AG04450 (cell line): Measurements from ENCODE around the gene GRIFIN. TPM values are rescaled to one million over a fixed set of nuclear protein-coding genes. Genes with fewer than 3 reads are reported as not detected.

ENCODE experiments used
- CTCF ChIA-PET: fragments of 300-600, 350-600 bp; formaldehyde crosslinking; extraction: SDS; loops from one replicate; lab custom pipeline; 2022; ENCODE audit warnings: antibody characterized with exemption, inconsistent platforms; lab: Charles Lee
- POLR2A ChIA-PET: fragments of 350-600 bp; formaldehyde crosslinking; extraction: SDS; loops from one replicate; lab custom pipeline; 2021; ENCODE audit warnings: antibody characterized with exemption, inconsistent platforms; lab: Yijun Ruan, JAX
- DNase-seq: peaks from one replicate; pipeline ENCODE4 v3.0.0-alpha.2; 2011; ENCODE audit warnings: low read depth, low spot score
- H3K27ac ChIP-seq: one replicate; pipeline ENCODE4 v1.5.1; 2012; ENCODE audit warnings: low read depth, low read length, control low read depth
- H3K27me3 ChIP-seq: one replicate; pipeline ENCODE4 v1.6.0; 2012; ENCODE audit warnings: low read length; ENCODE audit not compliant: control insufficient read depth, insufficient read depth
- H3K4me3 ChIP-seq: 2 replicates; pipeline ENCODE4 v1.5.1; 2011; ENCODE audit warnings: mild to moderate bottlenecking, low read depth, low read length, control low read depth
- H3K9me3 ChIP-seq: 2 replicates; pipeline ENCODE4 v1.5.1; 2012; ENCODE audit warnings: low read length; ENCODE audit not compliant: control insufficient read depth, insufficient read depth
- polyA plus RNA-seq: library from polyadenylated mRNA; depleted of rRNA; stranded (reverse); fragments of >200 nt; gene quantifications from 2 replicates; pipeline ENCODE4 v1.2.3, GENCODE V29; 2011
- TF ChIP-seq, protein P1 (sequence below): IDR thresholded peaks from 2 replicates; pipeline ENCODE4 v1.5.1; 2011; ENCODE audit warnings: low read depth, low read length, control low read depth, inconsistent platforms

GRIFIN gene
- polyA plus RNA-seq, 1 experiment: not detected

DNA sequence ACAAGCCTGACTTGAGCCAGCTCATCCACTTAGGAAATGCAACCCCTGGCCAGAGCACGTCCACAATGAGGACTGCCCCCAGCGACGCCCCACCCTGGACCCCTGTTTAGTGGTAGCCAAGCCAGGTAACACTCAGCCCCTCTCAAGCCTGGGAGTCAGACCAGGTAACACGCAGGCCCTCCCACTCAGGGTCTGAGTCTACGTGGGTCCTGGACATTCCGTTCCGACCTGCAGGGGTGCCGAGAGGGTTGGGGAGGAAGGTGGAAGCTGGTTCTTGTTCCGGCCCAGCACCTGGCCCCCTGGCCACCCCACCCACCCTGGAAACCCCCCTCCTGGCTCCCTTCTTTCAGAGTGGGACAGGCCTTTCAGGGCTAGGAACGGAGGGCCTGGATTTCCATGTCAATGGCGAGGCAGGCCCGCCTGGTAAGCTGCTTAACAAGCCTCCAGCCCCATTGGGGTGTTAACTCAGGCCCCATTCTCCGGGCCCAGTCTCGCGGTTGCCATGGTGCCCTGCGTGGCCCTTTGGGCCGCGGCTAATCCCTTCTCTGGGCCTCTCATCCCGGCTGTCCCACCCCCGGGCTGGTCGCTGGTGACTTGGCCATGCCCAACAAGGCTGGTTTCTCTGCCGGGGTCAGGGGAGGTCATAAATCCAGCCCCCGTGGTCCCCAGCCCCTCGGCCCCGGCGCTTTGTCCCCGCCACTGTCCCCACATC, 23.7 kb upstream of the GRIFIN start:
- ChIA-PET POLR2A (interaction anchor here (0.6 to 0.9 kb wide), 2 partner anchors 17 to 48 kb away, joined by 3 to 7 read pairs; no protein-coding TSS in a partner anchor), CTCF (interaction anchor here (0.9 to 1.7 kb wide), 2 partner anchors 31 to 210 kb away, joined by 3 to 4 read pairs; no protein-coding TSS in a partner anchor)
- TF ChIP-seq, protein P1, sequence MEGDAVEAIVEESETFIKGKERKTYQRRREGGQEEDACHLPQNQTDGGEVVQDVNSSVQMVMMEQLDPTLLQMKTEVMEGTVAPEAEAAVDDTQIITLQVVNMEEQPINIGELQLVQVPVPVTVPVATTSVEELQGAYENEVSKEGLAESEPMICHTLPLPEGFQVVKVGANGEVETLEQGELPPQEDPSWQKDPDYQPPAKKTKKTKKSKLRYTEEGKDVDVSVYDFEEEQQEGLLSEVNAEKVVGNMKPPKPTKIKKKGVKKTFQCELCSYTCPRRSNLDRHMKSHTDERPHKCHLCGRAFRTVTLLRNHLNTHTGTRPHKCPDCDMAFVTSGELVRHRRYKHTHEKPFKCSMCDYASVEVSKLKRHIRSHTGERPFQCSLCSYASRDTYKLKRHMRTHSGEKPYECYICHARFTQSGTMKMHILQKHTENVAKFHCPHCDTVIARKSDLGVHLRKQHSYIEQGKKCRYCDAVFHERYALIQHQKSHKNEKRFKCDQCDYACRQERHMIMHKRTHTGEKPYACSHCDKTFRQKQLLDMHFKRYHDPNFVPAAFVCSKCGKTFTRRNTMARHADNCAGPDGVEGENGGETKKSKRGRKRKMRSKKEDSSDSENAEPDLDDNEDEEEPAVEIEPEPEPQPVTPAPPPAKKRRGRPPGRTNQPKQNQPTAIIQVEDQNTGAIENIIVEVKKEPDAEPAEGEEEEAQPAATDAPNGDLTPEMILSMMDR: no peak
- DNase-seq: no peak
- Histone ChIP-seq H3K4me3 (no peak overlapping the region), H3K27ac (no peak overlapping the region), H3K9me3 (peaks cover 3% of the 10 kb centered on the region; the same call in 1 of the 2 replicates), H3K27me3 (peaks cover 13% of the 10 kb centered on the region)

DNA sequence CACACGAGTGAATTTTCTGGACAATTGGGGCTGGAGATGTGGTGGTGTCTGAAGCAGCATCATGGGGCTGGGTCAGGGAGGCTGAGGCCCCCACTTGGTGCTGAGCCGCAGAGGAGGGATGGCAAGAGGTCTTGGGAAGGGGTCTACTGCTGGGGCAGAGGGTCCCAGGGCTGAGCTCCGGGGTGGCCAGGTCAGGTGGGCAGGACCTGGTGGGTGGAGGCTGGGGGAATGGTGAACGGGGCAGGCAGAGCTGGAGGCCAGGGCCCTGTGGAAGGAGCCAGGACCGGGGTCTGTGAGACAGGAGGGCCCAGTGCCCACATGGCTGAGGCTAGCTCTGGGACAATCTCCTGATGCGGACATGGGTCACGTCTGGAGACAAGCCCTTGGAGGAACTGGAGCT, 23.0 kb upstream of the GRIFIN start:
- peaks cover 13% of the 10 kb centered on the region for H3K27me3 ChIP-seq
- H3K4me3 ChIP-seq: no peak overlapping the region
- peaks cover 3% of the 10 kb centered on the region; the same call in 1 of the 2 replicates for H3K9me3 ChIP-seq
- ChIA-PET CTCF (interaction anchor here (0.9 to 1.7 kb wide), 3 partner anchors 8 to 211 kb away, joined by 3 to 8 read pairs (median 4); no protein-coding TSS in a partner anchor), POLR2A (interaction anchor here (0.6 kb wide), 1 partner anchor 49 kb away, joined by 7 read pairs; no protein-coding TSS in a partner anchor)
- H3K27ac ChIP-seq: no peak overlapping the region
- TF ChIP-seq, protein P1: no peak
- DNase-seq: no peak

DNA sequence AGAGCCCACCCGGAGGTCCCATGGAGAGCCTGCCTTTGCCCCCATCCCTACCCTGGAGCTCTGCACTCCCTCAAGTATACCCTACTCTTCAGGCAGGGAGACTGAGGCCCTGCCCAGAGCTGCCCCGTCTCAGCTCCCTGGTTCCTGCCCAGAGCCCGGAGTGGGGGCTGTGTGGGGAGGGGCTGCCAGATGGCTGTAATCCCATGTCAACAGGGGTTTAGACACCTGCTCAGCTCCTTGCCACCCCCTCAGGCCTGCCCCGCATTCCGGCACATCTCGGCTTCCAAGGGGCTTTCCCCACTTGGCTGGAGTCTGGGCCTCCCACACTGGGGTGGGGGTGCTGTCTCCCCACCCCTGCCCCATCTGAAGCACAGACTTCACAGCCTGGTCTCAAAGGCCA, 22.5 kb upstream of the GRIFIN start:
- CTCF ChIA-PET: interaction anchor here (1.2 to 1.7 kb wide), 3 partner anchors 8 to 212 kb away, joined by 4 to 8 read pairs (median 4); no protein-coding TSS in a partner anchor

DNA sequence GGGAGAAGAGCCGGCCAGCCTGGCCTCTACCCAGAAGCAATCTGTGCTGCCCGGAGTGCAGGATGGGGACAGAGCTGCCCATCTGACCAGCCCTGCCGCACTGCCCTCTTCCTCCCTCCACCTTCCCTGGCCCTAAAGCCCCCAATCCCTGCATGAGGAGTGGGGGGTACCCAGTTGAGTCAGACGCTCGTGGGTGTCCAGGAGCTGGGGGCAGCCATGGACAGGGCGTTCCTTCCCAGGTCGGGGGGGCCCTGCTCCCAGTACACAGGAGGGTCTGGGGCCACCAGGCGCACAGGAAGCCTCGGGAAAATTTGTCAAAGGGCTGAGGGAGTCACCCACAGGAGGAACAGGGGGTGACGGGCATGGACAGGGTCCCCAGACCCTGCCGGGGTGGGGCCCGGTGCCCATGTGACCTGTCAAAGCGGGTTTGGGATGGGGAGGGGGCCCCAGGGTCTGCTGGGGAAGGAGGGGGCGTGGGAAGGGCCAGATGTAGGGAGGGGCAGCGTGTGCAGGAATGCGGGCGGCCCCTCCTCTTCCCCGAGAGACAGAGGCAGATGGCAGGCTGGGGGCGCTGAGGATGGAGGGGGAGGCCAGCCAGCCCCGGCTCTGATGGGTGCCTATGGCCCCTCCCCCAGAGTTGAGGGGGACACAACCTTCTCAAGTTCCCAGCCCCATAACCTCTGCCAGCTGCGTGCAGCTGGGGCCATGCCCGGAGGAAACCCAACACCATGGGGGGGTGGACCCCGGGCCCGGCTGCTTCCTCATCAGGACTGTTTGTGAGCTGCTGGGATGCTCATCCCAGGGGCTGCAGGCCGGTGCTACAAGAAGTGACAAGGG, 21.5 kb upstream of the GRIFIN start:
- Histone ChIP-seq H3K27me3 (peaks cover 13% of the 10 kb centered on the region), H3K27ac (no peak overlapping the region), H3K4me3 (no peak overlapping the region), H3K9me3 (peaks cover 3% of the 10 kb centered on the region; the same call in 1 of the 2 replicates)
- CTCF ChIA-PET: interaction anchor here (1.2 to 1.5 kb wide), 3 partner anchors 9 to 29 kb away, joined by 3 to 8 read pairs (median 4); no protein-coding TSS in a partner anchor
- no peak for DNase-seq
- TF ChIP-seq, protein P1: no peak
- POLR2A ChIA-PET: interaction anchor here (1.0 to 1.1 kb wide), 2 partner anchors 19 to 21 kb away, joined by 4 read pairs; no protein-coding TSS in a partner anchor

More for the DNA sequence above, 22.5 kb upstream of the GRIFIN start:
- no peak for DNase-seq
- Histone ChIP-seq H3K27ac (no peak overlapping the region), H3K27me3 (peaks cover 13% of the 10 kb centered on the region), H3K9me3 (peaks cover 3% of the 10 kb centered on the region; the same call in 1 of the 2 replicates), H3K4me3 (no peak overlapping the region)
- TF ChIP-seq, protein P1: no peak
- POLR2A ChIA-PET: interaction anchor here (1.0 to 1.1 kb wide), 2 partner anchors 18 to 20 kb away, joined by 4 read pairs; no protein-coding TSS in a partner anchor
